Loucy (cell line): ENCODE data around the gene LCOR.

Experiments used
- EZH2phosphoT487 ChIP-seq: fragments of 200-600 bp; IDR thresholded peaks from 2 replicates; pipeline ENCODE4 v1.6.1; 2018; ENCODE audit warnings: antibody characterized with exemption, mild to moderate bottlenecking, moderate library complexity, borderline replicate concordance
- TF ChIP-seq, protein P1 (sequence below): fragments of 200-600 bp; sonication (generic); conservative IDR thresholded peaks from 2 replicates; pipeline ENCODE4 v1.5.1; 2014; ENCODE audit warnings: mild to moderate bottlenecking, antibody characterized with exemption, low read length

DNA sequence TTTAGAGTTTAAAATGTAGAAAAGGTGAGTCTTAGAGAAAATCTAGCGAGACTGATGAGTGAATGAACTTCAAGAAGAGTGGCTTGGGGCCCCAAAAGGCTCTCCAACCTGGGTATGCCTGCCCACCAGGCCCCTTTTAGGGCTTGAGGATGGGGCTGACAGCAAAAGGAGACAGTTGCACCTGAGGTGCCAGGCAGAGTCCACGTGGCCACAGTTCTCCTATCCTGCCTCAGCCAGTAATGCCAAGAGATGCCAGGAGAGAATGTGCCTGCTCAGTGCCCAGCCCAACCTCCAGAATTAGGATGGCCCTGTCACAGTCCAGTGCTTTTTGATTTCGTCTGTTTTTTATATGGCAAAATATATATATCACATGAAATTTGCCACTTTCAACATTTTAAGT, 197.2 kb downstream of the LCOR start:
- TF ChIP-seq, protein P1, sequence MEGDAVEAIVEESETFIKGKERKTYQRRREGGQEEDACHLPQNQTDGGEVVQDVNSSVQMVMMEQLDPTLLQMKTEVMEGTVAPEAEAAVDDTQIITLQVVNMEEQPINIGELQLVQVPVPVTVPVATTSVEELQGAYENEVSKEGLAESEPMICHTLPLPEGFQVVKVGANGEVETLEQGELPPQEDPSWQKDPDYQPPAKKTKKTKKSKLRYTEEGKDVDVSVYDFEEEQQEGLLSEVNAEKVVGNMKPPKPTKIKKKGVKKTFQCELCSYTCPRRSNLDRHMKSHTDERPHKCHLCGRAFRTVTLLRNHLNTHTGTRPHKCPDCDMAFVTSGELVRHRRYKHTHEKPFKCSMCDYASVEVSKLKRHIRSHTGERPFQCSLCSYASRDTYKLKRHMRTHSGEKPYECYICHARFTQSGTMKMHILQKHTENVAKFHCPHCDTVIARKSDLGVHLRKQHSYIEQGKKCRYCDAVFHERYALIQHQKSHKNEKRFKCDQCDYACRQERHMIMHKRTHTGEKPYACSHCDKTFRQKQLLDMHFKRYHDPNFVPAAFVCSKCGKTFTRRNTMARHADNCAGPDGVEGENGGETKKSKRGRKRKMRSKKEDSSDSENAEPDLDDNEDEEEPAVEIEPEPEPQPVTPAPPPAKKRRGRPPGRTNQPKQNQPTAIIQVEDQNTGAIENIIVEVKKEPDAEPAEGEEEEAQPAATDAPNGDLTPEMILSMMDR = no peak
- no peak for TF ChIP-seq EZH2phosphoT487
